ENCODE measurements around the gene TSC22D2. TPM values are rescaled to one million over a fixed set of nuclear protein-coding genes. Genes with fewer than 3 reads are reported as not detected.

TSC22D2 gene
- total RNA-seq, 4 donors from 2014 or later = 19.8 to 59.7 (median 29.5) TPM

DNA sequence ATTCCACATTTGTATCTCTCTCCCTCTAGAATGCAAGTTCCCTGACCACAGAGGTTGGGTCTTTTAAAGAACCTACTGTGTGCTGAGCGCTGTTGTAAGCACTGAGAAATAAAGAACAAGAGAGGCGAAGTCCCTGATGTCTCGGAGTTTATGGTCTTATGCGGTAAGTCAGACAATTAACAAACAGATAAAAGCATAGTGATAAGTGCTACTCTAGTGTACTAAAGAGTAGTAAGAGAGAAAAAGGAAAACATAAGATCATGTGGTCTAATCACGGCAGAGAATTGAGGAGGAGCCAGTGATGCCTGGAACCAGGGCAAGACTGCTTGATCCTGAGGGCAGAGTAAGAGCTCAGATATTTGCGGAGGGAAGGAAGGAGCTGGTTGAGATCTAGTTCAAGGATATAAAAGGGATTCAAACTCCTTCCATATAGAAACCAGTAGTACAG lies 29.8 kb upstream of the TSC22D2 start:
- intact Hi-C loops (cut with DNase I; ENCODE audit: low total_unique reads) (no loop called here), in situ Hi-C loops (cut with MboI; ENCODE audit: low pct_ligation_motif_present in 1 of 4, low pct_unique_long_range_greater_than_20kb in 1 of 4, low sequenced_read_pairs in 3 of 4) (no loop called here)
- H3K27me3 ChIP-seq = no peaks in the 10 kb centered on the region
- H3K27ac ChIP-seq = no peak overlapping the region
- 84 to 90% methylated on average over 5 to 6 of the region's 6 CpGs for WGBS, 2 donors (ENCODE audit: low coverage in 1 of 2)
- H3K36me3 ChIP-seq = no peaks in the 10 kb centered on the region
- H3K9me3 ChIP-seq = no peaks in the 10 kb centered on the region
- no peak for DNase-seq
- TF ChIP-seq, protein P1, sequence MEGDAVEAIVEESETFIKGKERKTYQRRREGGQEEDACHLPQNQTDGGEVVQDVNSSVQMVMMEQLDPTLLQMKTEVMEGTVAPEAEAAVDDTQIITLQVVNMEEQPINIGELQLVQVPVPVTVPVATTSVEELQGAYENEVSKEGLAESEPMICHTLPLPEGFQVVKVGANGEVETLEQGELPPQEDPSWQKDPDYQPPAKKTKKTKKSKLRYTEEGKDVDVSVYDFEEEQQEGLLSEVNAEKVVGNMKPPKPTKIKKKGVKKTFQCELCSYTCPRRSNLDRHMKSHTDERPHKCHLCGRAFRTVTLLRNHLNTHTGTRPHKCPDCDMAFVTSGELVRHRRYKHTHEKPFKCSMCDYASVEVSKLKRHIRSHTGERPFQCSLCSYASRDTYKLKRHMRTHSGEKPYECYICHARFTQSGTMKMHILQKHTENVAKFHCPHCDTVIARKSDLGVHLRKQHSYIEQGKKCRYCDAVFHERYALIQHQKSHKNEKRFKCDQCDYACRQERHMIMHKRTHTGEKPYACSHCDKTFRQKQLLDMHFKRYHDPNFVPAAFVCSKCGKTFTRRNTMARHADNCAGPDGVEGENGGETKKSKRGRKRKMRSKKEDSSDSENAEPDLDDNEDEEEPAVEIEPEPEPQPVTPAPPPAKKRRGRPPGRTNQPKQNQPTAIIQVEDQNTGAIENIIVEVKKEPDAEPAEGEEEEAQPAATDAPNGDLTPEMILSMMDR (IDR thresholded peaks at IDR 0.05) = no peak
- no peak for TF ChIP-seq EP300 (IDR thresholded peaks at IDR 0.05; ENCODE audit: low read depth)
- TF ChIP-seq POLR2AphosphoS5 (IDR thresholded peaks at IDR 0.05) = no peak
- no peak for TF ChIP-seq POLR2A (IDR thresholded peaks at IDR 0.05)
- H3K4me1 ChIP-seq = peaks cover 0 to 13% (median 0%) of the 10 kb centered on the region in 4 donors
- no peak overlapping the region for H3K4me3 ChIP-seq

DNA sequence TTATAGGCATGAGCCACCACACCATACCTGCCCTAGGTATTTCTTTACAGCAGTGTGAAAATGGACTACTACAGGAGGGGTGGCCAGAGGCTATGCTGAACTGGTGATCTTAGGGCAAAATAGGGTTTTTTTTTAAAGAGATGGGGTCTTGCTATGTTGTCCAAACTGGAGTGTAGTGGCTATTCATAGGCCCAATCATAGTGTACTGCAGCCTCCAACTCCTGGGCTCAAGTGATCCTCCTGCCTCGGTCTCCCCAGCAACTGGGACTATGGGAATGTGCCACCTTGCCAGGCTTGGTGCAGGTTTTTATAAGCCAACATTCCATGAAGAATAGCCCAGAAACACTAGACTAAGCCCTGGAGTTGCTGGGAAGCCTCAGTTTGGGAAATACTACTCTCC lies 28.6 kb upstream of the TSC22D2 start:
- in situ Hi-C loops (cut with MboI; ENCODE audit: low pct_ligation_motif_present in 1 of 4, low pct_unique_long_range_greater_than_20kb in 1 of 4, low sequenced_read_pairs in 3 of 4) (no loop called here), intact Hi-C loops (cut with DNase I; ENCODE audit: low total_unique reads) (no loop called here)
- H3K4me1 ChIP-seq = peaks cover 0 to 13% (median 0%) of the 10 kb centered on the region in 4 donors
- TF ChIP-seq POLR2AphosphoS5 (IDR thresholded peaks at IDR 0.05) (no peak), POLR2A (IDR thresholded peaks at IDR 0.05) (no peak), EP300 (IDR thresholded peaks at IDR 0.05; ENCODE audit: low read depth) (no peak)
- TF ChIP-seq, protein P1 (IDR thresholded peaks at IDR 0.05) = no peak
- 100% methylated on average over 1 of the region's 1 CpG; no CpG with 5 or more reads in 1 of the 2 donors for WGBS, 2 donors (ENCODE audit: low coverage in 1 of 2)
- DNase-seq = no peak
- H3K36me3 ChIP-seq = no peaks in the 10 kb centered on the region
- no peak overlapping the region for H3K4me3 ChIP-seq
- no peak overlapping the region for H3K27ac ChIP-seq
- no peaks in the 10 kb centered on the region for H3K27me3 ChIP-seq
- no peaks in the 10 kb centered on the region for H3K9me3 ChIP-seq

DNA sequence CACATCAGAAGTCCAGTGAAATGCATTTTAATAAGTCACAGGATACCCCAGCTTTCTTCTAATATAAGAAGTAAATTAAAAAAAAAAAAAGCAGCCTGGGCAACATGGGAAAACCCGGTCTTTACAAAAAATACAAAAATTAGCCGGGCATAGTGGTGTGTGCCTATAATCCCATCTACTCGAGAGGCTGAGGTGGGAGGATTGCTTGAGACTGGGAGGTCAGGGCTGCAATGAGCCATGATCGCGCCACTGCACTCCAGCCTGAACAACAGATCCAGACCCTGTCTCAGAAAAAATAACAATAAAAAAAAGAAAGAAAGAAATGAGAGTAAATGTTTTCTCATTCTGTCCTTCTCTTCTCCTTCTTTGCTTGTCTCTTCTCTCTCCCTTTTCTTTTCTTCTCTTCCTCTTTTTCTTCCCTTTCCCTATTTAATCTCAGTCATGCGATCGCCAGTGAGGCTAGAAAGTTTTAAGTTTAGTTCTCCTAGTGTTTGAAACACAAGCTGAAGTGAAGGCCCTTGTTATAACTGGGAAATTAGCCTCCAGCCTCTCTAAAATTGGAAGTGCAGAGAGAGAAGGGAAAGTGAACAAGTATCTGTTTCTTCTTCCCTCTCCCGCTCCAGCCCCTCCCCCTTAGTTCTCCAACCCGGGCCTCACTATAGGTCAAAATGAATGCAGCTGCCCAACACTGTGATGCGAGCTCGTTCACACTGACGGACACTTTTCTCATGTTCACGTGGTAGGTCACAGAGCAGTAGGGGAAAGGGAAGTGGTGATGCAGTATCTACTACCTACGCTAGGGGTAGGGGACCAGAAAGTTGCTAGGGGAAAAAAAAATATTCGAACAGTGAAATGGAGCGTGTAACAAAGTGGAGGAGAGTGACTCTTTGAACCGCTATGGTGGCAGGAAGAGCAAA lies 23.5 kb upstream of the TSC22D2 start:
- Histone ChIP-seq H3K27me3 (no peaks in the 10 kb centered on the region), H3K4me1 (no peaks in the 10 kb centered on the region), H3K36me3 (no peaks in the 10 kb centered on the region), H3K9me3 (no peaks in the 10 kb centered on the region), H3K27ac (peak overlapping the region in 1 of 4 donors; percentile 7), H3K4me3 (no peak overlapping the region)
- TF ChIP-seq, protein P1 (IDR thresholded peaks at IDR 0.05) = peak in 3 of 5 experiments; percentile 6 to 22 (median 17)
- TF ChIP-seq POLR2A (IDR thresholded peaks at IDR 0.05) = no peak
- intact Hi-C loops (cut with DNase I; ENCODE audit: low total_unique reads) = no loop called here
- WGBS, 2 donors (ENCODE audit: low coverage in 1 of 2) = 65 to 88% methylated on average over 7 to 17 of the region's 17 CpGs
- in situ Hi-C loops (cut with MboI; ENCODE audit: low pct_ligation_motif_present in 1 of 4, low pct_unique_long_range_greater_than_20kb in 1 of 4, low sequenced_read_pairs in 3 of 4) = no loop called here
- peak; percentile 40 for DNase-seq

DNA sequence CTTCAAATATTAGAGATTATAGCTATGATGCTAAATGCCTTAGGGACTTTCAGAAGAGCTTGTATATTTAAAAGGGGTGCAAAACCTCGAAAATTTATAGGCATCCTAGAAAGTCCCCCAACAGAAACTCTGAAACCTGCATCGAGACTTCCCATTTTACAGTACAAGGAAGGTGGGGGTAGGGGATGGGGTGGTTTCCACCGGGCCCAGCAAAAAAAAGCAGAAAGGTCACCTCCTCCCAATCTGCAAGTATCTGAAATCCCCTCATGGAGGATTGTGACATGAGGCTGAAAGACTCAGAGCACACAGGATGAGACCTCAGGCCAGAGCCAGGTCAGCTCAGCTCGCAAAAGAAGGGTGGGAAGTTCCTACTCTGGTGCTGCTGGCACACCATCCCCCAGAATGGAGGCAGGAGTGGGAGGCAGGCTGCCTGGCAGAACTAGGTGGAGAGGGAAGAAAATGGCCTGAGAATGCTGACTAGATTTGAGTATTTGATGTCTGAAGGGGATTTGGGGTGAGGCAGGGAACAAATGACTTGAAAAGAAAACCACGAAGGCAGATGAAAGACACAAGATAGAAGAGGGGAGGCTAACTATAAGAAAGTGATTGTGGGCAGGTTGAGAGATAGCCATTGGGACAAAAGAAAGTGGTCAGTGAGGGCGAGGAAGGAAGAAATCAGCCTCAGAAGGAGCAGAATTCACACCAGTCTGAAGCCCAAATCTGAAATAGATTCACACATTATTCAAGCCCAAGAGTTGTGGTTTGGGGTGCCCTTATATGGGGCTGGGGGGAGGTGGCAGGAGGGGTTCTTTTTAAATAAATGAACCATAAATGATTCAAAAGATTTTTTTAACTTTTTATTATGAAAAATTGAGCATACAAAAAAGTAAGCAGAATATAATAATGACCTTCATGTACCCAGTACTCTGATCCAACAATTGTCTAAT lies 22.5 kb upstream of the TSC22D2 start:
- Histone ChIP-seq H3K27me3 (no peaks in the 10 kb centered on the region), H3K4me3 (no peak overlapping the region), H3K9me3 (no peaks in the 10 kb centered on the region), H3K27ac (no peak overlapping the region), H3K36me3 (no peaks in the 10 kb centered on the region), H3K4me1 (no peaks in the 10 kb centered on the region)
- DNase-seq = no peak
- intact Hi-C loops (cut with DNase I; ENCODE audit: low total_unique reads) (no loop called here), in situ Hi-C loops (cut with MboI; ENCODE audit: low pct_ligation_motif_present in 1 of 4, low pct_unique_long_range_greater_than_20kb in 1 of 4, low sequenced_read_pairs in 3 of 4) (no loop called here)
- TF ChIP-seq EP300 (IDR thresholded peaks at IDR 0.05; ENCODE audit: low read depth) (no peak), POLR2AphosphoS5 (IDR thresholded peaks at IDR 0.05) (no peak), POLR2A (IDR thresholded peaks at IDR 0.05) (no peak)
- TF ChIP-seq, protein P1 (IDR thresholded peaks at IDR 0.05) = peak in 1 of 5 experiments; percentile 1
- 58 to 83% methylated on average over 2 to 6 of the region's 6 CpGs for WGBS, 2 donors (ENCODE audit: low coverage in 1 of 2)
